ENCODE results near the gene UCK2. TPM values are rescaled to one million over a fixed set of nuclear protein-coding genes. Genes with fewer than 3 reads are reported as not detected.

Gene UCK2
- total RNA-seq, 1 donor, result 61.7 TPM

- peak; percentile 4 for DNase-seq (ENCODE audit: low read depth)
Measured at GRCh38 chr1:165942927-165943597, 115.6 kb downstream of the UCK2 start.

DNA sequence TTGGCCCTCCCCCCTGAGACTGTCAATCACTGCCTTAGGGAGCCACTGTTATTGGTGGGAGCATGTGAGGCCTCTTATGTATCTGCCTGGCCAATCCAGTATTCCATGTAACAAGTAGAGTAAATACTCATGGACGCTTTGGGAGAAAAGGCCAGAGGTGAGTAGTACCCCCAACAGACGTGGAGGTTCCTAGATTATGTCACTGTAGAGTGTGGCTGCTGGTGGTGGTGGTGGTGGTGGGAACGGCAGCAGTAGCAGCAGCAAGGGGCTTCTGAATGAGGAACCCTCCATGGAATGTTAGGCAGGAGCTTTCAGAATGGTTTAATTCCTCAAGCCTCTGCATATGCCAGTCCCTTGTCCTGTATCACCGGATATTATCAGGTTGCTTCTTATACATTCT is 118.5 kb downstream of the UCK2 start:
- TF ChIP-seq, protein P1, sequence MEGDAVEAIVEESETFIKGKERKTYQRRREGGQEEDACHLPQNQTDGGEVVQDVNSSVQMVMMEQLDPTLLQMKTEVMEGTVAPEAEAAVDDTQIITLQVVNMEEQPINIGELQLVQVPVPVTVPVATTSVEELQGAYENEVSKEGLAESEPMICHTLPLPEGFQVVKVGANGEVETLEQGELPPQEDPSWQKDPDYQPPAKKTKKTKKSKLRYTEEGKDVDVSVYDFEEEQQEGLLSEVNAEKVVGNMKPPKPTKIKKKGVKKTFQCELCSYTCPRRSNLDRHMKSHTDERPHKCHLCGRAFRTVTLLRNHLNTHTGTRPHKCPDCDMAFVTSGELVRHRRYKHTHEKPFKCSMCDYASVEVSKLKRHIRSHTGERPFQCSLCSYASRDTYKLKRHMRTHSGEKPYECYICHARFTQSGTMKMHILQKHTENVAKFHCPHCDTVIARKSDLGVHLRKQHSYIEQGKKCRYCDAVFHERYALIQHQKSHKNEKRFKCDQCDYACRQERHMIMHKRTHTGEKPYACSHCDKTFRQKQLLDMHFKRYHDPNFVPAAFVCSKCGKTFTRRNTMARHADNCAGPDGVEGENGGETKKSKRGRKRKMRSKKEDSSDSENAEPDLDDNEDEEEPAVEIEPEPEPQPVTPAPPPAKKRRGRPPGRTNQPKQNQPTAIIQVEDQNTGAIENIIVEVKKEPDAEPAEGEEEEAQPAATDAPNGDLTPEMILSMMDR (IDR thresholded peaks at IDR 0.05; ENCODE audit: insufficient read depth, low read length), result no peak
- no peak for DNase-seq (ENCODE audit: low read depth)
- H3K4me3 ChIP-seq (ENCODE audit: low read depth, low read length), result no peak overlapping the region

More at GRCh38 chr1:165942927-165943597, 115.6 kb downstream of the UCK2 start:
- TF ChIP-seq, protein P1 (IDR thresholded peaks at IDR 0.05; ENCODE audit: insufficient read depth, low read length), result no peak
- H3K4me3 ChIP-seq (ENCODE audit: low read depth, low read length), result no peak overlapping the region

DNA sequence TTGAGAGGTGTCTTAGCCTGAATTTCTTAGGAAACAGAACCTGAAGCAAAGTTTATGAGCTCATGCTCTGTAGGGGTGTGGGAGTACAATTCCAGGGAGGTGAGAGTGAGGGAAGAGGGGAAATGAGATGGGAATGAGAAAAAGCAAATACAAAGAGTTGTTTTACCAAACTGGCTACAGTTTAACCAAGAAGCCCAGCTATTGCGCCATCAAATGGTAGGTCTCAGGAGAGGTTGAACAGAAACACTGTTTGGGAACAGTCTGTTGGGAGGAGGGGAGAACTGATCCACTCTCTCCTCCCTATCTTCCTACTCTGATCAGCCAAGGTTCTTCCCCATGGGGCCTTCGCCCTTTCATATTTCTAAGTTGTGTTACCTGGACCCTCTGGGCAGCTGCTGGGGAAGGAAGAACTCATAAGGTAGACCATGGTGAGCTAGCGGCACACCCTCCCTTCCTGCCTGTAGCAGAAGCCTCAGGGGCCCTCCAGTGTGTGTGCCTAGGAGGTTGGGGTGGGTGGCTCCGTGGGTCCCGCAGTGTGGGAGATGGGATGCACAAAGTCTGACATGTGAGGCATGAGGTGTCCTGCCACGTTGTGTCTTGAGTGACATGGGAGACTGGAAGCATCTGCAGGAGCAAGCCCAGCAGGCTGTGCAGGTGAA is 120.5 kb downstream of the UCK2 start:
- TF ChIP-seq, protein P1 (IDR thresholded peaks at IDR 0.05; ENCODE audit: insufficient read depth, low read length), result no peak
- H3K4me3 ChIP-seq (ENCODE audit: low read depth, low read length), result no peak overlapping the region
- DNase-seq (ENCODE audit: low read depth), result no peak

DNA sequence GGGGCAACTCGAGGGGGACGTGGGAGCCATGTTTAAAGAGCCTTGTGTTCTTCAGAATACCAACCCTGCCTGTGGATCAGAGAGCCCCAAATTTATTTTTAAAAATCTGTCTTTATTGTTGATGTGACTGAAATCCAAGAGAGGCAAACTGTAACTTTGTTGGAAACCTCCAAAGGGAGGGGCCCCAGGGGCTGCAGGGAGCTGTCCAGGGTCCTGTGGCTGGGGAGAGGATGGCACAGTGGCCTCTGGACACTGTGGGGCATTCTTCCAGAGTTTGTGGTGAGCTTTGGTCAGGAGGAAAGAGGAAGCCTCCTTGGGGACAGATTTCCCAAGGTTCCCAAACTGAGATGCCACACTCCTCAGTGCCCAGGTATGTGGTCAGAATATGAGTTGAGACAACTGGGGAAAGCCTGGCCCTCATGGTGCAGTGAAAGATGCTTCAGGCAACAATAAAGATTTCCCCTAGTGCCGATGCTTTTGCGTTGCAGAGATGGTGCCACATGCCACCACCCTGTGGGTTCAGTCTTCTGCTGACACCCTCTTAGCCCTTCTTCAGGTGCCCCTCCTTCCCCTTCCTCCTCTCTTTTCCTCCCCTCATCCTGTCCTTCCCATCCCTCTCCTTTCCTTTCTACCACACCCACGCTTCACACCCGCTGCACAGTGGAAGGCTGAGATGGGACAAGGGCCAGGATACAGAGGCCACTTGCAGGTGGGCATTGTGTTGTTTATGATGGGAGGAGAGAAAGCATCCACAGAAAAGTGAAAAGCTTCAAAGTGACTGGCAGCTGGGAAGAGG is 122.1 kb downstream of the UCK2 start:
- H3K4me3 ChIP-seq (ENCODE audit: low read depth, low read length), result no peak overlapping the region
- DNase-seq (ENCODE audit: low read depth), result no peak
- TF ChIP-seq, protein P1 (IDR thresholded peaks at IDR 0.05; ENCODE audit: insufficient read depth, low read length), result no peak

DNA sequence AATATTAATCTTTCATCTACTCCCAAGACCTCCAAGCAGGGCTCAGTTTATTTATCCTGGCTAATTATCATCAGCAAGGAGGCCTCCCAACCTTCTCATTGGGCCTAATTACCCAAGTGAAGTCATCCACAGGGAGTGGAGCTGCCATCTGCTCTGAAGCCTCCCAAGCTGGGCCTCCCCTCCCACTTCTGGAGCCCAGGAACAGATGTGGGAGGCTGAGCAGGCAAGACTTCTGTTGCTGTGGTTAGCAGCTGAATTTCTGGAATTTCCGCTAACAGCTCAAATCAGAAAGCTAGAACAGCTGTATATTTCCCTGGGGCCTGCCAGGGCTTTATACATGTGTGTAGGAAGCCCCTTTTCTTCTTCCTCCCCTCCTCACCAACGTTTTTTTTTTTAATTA is 127.5 kb downstream of the UCK2 start:
- DNase-seq (ENCODE audit: low read depth), result peak; percentile 61
- H3K4me3 ChIP-seq (ENCODE audit: low read depth, low read length), result no peak overlapping the region
- TF ChIP-seq, protein P1 (IDR thresholded peaks at IDR 0.05; ENCODE audit: insufficient read depth, low read length), result no peak

DNA sequence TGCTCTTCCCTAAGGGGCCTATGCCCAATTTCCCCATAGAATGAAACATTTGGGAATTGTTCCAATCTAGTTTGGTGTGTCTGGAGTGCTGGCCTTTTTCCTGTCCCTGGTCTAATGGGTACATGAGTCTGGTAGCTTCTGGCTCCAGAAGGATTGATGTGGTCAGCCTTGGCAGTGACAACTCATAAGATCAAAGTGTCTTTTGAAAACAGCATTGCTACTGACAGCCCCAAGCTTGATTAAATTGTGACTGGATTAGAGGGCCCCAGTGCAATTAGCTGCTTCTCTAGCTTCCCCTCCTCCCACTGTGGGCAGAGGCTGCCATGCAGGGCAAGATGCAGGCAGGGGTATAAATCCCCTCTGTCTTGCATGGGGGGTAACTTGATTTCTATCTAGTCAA is 130.9 kb downstream of the UCK2 start:
- no peak for DNase-seq (ENCODE audit: low read depth)
- no peak overlapping the region for H3K4me3 ChIP-seq (ENCODE audit: low read depth, low read length)
- TF ChIP-seq, protein P1 (IDR thresholded peaks at IDR 0.05; ENCODE audit: insufficient read depth, low read length), result no peak

Data from fibroblast of the aortic adventitia (primary cell).